Neural cell (in vitro differentiated cells): ENCODE results near the gene TMEM266. TPM values are rescaled to one million over a fixed set of nuclear protein-coding genes. Genes with fewer than 3 reads are reported as not detected.

Experiments used
- H2AFZ ChIP-seq: fragments of 200-600, 300-800 bp; sonication (generic), shearing (Covaris generic); 2 replicates; pipeline ENCODE4 v1.6.0; 2014; ENCODE audit warnings: low read depth, mild to moderate bottlenecking, antibody characterized with exemption, low read length, moderate library complexity
- H3F3A ChIP-seq: fragments of 200-600 bp; shearing (Covaris generic); 2 replicates; pipeline ENCODE4 v1.6.1; 2016; ENCODE audit warnings: mild to moderate bottlenecking, moderate library complexity, mixed read lengths, antibody characterized with exemption, low read length; ENCODE audit not compliant: insufficient read depth, poor library complexity, severe bottlenecking
- H3K27ac ChIP-seq: fragments of 200-600, 300-800 bp; sonication (generic), shearing (Covaris generic); 2 replicates; pipeline ENCODE4 v1.5.1; 2014; ENCODE audit warnings: mild to moderate bottlenecking, low read length, moderate library complexity
- H3K27me3 ChIP-seq: fragments of 300-800, 200-600 bp; sonication (generic), shearing (Covaris generic); 2 replicates; pipeline ENCODE4 v1.6.0; 2014; ENCODE audit warnings: mild to moderate bottlenecking, low read depth, low read length, moderate library complexity; ENCODE audit not compliant: insufficient read depth
- H3K36me3 ChIP-seq: fragments of 300-800, 200-600 bp; sonication (generic), shearing (Covaris generic); 2 replicates; pipeline ENCODE4 v1.5.1; 2014; ENCODE audit warnings: mild to moderate bottlenecking, antibody characterized with exemption, low read length, moderate library complexity; ENCODE audit not compliant: insufficient read depth
- H3K4me2 ChIP-seq: fragments of 300-800, 200-600 bp; sonication (generic), shearing (Covaris generic); 2 replicates; pipeline ENCODE4 v1.6.0; 2014; ENCODE audit warnings: mild to moderate bottlenecking, low read length
- H3K4me3 ChIP-seq: fragments of 300-800, 200-600 bp; sonication (generic), shearing (Covaris generic); 2 replicates; pipeline ENCODE4 v1.5.1; 2014; ENCODE audit warnings: mild to moderate bottlenecking, low read length, moderate library complexity
- H3K79me2 ChIP-seq: fragments of 200-600 bp; shearing (Covaris generic); replicated peaks from 2 replicates; pipeline ENCODE4 v1.6.0; 2014; ENCODE audit warnings: mild to moderate bottlenecking, low read length, moderate library complexity; ENCODE audit not compliant: insufficient read depth
- H3K9ac ChIP-seq: fragments of 300-800, 200-600 bp; sonication (generic), shearing (Covaris generic); 2 replicates; pipeline ENCODE4 v1.6.1; 2016; ENCODE audit warnings: mild to moderate bottlenecking, low read length, mixed read lengths
- H3K9me2 ChIP-seq: fragments of 200-600 bp; shearing (Covaris generic); 2 replicates; pipeline ENCODE4 v1.6.1; 2016; ENCODE audit warnings: mild to moderate bottlenecking, low read length, mixed read lengths; ENCODE audit not compliant: insufficient read depth
- H3K9me3 ChIP-seq: fragments of 200-600, 300-800 bp; sonication (generic), shearing (Covaris generic); 2 replicates; pipeline ENCODE4 v1.6.1; 2016; ENCODE audit warnings: mild to moderate bottlenecking, mixed run types, low read length, moderate library complexity, mixed read lengths
- H4K20me1 ChIP-seq: fragments of 200-600 bp; shearing (Covaris generic); 2 replicates; pipeline ENCODE4 v1.6.1; 2016; ENCODE audit warnings: mild to moderate bottlenecking, mixed run types; ENCODE audit not compliant: insufficient read depth
- EP300 ChIP-seq: fragments of 450-650 bp; conservative IDR thresholded peaks from 2 replicates; pipeline ENCODE4 v1.6.1; 2014; ENCODE audit warnings: antibody characterized with exemption, mild to moderate bottlenecking, moderate library complexity; ENCODE audit not compliant: poor library complexity, severe bottlenecking
- EZH2 ChIP-seq: fragments of 200-600, 300-800 bp; shearing (Covaris generic), sonication (generic); IDR thresholded peaks from 2 replicates; pipeline ENCODE4 v1.6.1; 2014; ENCODE audit warnings: antibody characterized with exemption, low read length, borderline replicate concordance, mild to moderate bottlenecking; ENCODE audit not compliant: insufficient read depth, poor library complexity, severe bottlenecking
- MXI1 ChIP-seq: fragments of 450-650 bp; conservative IDR thresholded peaks from 2 replicates; pipeline ENCODE4 v1.6.1; 2014; ENCODE audit warnings: antibody characterized with exemption, mild to moderate bottlenecking; ENCODE audit not compliant: poor library complexity, severe bottlenecking
- POLR2AphosphoS5 ChIP-seq: IDR thresholded peaks from 2 replicates; pipeline ENCODE4 v1.6.1; 2012
- RAD21 ChIP-seq: fragments of 450-650 bp; conservative IDR thresholded peaks from 2 replicates; pipeline ENCODE4 v1.6.1; 2014; ENCODE audit warnings: antibody characterized with exemption, mild to moderate bottlenecking, moderate library complexity
- SMC3 ChIP-seq: fragments of 450-650 bp; conservative IDR thresholded peaks from 2 replicates; pipeline ENCODE4 v1.6.1; 2014; ENCODE audit warnings: antibody characterized with exemption, mild to moderate bottlenecking, moderate library complexity; ENCODE audit not compliant: poor library complexity
- TAF1 ChIP-seq: IDR thresholded peaks from 2 replicates; pipeline ENCODE4 v1.6.1; 2012; ENCODE audit warnings: low read depth
- polyA plus RNA-seq: library from polyadenylated mRNA; depleted of rRNA; stranded (reverse); fragments of >200 nt; gene quantifications from 2 replicates; pipeline ENCODE4 v1.2.3, GENCODE V29; 2014
- TF ChIP-seq, protein P1 (sequence below): IDR thresholded peaks from 2 replicates; pipeline ENCODE4 v1.6.1; 2012; ENCODE audit warnings: borderline replicate concordance
- TF ChIP-seq, protein P2 (sequence below): fragments of 450-650 bp; IDR thresholded peaks from 2 replicates; pipeline ENCODE4 v1.5.1; 2014; ENCODE audit warnings: antibody characterized with exemption, mild to moderate bottlenecking, moderate library complexity; ENCODE audit not compliant: poor library complexity, severe bottlenecking

Gene TMEM266
- polyA plus RNA-seq, 1 donor from 2014 or later = 17.6 TPM

DNA sequence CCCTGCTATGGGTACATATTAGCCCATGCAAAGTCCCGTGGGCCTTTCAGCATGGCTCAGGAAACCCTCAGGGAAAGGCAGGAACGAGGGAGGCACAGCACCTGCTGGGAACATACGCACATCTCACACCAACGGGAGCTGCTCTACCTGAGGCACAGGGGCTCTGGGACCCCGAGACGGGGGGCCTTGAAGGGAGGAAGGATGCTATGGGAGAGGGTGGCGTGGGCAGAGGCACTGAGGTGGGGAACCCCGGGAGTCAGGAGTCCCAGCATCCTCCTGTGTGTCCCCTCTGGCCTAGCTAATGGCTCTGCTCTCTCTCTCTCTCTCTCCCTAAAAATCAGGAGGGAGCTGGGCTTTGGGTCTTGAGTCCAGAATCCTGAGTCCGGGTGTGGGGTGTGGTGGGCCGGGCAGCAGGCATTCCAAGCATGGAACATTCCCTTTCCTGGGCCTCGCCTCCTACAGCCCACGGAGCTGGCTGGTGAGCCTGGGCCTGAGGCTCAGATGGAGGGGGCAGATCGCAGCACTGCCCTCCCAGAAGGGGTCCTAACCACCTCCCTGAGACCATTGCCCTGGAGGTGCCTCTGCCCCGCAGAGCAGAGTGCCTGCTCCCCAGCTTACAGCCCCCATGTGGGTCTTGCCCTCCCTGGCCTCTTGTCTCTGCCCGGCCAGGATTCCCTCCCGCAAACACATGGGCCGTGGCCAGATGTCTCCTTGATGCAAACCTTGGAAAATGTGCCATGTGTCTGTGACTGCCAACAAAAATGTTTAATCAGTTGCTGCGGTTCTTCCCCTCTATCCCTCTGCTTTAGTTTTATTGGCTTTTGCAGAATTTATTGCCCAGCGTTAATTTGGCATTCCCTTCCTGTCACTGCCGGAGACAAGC lies 101.6 kb downstream of the TMEM266 start:
- Histone ChIP-seq H3F3A (no peaks in the 10 kb centered on the region), H3K27ac (no peak overlapping the region), H3K4me3 (no peak overlapping the region), H3K4me2 (no peak overlapping the region), H4K20me1 (no peaks in the 10 kb centered on the region), H3K27me3 (no peaks in the 10 kb centered on the region), H2AFZ (no peak overlapping the region), H3K9ac (no peak overlapping the region), H3K9me3 (no peaks in the 10 kb centered on the region), H3K36me3 (no peaks in the 10 kb centered on the region), H3K79me2 (no peaks in the 10 kb centered on the region), H3K9me2 (no peaks in the 10 kb centered on the region)
- TF ChIP-seq EP300 (no peak), TAF1 (no peak), SMC3 (no peak), POLR2AphosphoS5 (no peak), RAD21 (no peak), MXI1 (no peak), EZH2 (no peak)
- TF ChIP-seq, protein P1, sequence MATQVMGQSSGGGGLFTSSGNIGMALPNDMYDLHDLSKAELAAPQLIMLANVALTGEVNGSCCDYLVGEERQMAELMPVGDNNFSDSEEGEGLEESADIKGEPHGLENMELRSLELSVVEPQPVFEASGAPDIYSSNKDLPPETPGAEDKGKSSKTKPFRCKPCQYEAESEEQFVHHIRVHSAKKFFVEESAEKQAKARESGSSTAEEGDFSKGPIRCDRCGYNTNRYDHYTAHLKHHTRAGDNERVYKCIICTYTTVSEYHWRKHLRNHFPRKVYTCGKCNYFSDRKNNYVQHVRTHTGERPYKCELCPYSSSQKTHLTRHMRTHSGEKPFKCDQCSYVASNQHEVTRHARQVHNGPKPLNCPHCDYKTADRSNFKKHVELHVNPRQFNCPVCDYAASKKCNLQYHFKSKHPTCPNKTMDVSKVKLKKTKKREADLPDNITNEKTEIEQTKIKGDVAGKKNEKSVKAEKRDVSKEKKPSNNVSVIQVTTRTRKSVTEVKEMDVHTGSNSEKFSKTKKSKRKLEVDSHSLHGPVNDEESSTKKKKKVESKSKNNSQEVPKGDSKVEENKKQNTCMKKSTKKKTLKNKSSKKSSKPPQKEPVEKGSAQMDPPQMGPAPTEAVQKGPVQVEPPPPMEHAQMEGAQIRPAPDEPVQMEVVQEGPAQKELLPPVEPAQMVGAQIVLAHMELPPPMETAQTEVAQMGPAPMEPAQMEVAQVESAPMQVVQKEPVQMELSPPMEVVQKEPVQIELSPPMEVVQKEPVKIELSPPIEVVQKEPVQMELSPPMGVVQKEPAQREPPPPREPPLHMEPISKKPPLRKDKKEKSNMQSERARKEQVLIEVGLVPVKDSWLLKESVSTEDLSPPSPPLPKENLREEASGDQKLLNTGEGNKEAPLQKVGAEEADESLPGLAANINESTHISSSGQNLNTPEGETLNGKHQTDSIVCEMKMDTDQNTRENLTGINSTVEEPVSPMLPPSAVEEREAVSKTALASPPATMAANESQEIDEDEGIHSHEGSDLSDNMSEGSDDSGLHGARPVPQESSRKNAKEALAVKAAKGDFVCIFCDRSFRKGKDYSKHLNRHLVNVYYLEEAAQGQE = no peak
- TF ChIP-seq, protein P2, sequence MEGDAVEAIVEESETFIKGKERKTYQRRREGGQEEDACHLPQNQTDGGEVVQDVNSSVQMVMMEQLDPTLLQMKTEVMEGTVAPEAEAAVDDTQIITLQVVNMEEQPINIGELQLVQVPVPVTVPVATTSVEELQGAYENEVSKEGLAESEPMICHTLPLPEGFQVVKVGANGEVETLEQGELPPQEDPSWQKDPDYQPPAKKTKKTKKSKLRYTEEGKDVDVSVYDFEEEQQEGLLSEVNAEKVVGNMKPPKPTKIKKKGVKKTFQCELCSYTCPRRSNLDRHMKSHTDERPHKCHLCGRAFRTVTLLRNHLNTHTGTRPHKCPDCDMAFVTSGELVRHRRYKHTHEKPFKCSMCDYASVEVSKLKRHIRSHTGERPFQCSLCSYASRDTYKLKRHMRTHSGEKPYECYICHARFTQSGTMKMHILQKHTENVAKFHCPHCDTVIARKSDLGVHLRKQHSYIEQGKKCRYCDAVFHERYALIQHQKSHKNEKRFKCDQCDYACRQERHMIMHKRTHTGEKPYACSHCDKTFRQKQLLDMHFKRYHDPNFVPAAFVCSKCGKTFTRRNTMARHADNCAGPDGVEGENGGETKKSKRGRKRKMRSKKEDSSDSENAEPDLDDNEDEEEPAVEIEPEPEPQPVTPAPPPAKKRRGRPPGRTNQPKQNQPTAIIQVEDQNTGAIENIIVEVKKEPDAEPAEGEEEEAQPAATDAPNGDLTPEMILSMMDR = no peak

DNA sequence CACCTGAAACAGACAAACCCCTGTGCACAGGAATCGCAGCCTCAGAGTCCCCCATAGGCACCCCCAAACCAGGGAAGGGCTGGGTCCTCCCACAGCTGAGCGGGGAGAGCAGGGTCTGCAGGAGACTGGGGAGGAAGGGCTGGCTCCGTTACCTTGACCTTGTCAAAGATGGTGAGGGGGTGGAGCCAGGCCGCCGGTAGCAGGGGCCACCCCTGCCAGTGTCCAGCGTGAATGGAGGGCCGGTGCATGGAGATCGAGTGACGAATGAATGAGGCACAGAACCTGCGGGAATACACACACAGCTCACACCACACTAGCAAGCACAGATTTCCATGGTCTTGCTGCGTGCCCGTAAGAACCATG lies 102.2 kb downstream of the TMEM266 start:
- H3K9ac ChIP-seq = no peak overlapping the region
- H3K4me3 ChIP-seq = no peak overlapping the region
- no peak overlapping the region for H3K4me2 ChIP-seq
- no peaks in the 10 kb centered on the region for H4K20me1 ChIP-seq
- H3F3A ChIP-seq = no peaks in the 10 kb centered on the region
- H3K9me2 ChIP-seq = no peaks in the 10 kb centered on the region
- no peaks in the 10 kb centered on the region for H3K9me3 ChIP-seq
- no peaks in the 10 kb centered on the region for H3K27me3 ChIP-seq
- no peaks in the 10 kb centered on the region for H3K79me2 ChIP-seq
- no peak overlapping the region for H3K27ac ChIP-seq
- TF ChIP-seq MXI1 = no peak
- no peak overlapping the region for H2AFZ ChIP-seq
- H3K36me3 ChIP-seq = no peaks in the 10 kb centered on the region
